AG09309 (cell line): ENCODE measurements around the gene MAP3K5.

Source experiments
- DNase-seq: peaks from one replicate; pipeline ENCODE4 v3.0.0-alpha.2; 2010; ENCODE audit warnings: low read depth
- H3K4me3 ChIP-seq: 2 replicates; pipeline ENCODE4 v1.5.1; 2011; ENCODE audit warnings: mild to moderate bottlenecking, low read depth, low read length, moderate library complexity; ENCODE audit not compliant: control insufficient read depth
- CTCF ChIP-seq: IDR thresholded peaks from 2 replicates; pipeline ENCODE4 v1.5.1; 2011; ENCODE audit warnings: mild to moderate bottlenecking, low read depth, low read length, inconsistent platforms; ENCODE audit not compliant: insufficient read depth, control insufficient read depth; ENCODE audit errors: missing control alignments

The MAP3K5 gene

DNA sequence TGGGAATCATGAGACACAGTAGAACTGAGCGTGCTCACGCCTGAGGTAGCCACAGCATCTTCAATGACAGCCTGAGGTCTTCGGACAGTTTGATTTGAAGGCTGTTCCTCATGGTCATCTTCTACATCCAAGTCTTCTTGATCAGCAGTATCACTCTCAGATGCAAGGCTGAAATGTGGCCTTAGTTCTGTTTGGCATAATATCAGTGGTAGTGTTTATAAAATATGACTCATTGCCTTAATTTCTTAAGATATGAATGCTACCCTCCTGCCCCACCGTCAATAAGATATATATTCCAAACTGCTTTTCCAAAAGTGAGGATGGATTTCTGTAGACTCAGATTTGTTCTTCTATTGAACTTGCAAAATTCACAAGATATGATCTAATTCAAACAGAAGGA, 224.6 kb downstream of the MAP3K5 start:
- no peak overlapping the region for H3K4me3 ChIP-seq
- DNase-seq = no peak
- no peak for TF ChIP-seq CTCF

DNA sequence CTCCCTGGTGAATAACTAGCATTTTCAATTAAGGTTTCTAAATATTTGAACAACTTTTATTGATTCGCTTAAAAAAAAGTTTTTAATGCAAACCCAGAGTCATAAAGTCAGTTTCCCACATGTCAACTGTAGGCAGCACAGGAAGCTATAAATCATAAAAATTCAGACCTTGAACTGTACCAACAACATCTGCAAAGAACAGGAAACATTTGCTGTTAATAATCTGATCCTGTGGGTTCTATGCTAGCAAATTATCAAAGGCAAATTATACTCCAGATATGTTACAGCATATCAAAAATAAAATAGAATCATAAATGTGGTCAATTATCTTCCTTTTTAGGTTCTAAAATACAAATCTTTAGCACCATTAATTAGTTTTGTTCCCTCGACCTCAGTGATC, 225.4 kb downstream of the MAP3K5 start:
- no peak for DNase-seq
- no peak overlapping the region for H3K4me3 ChIP-seq
- TF ChIP-seq CTCF = no peak

- no peak for TF ChIP-seq CTCF
- DNase-seq = no peak
- H3K4me3 ChIP-seq = no peak overlapping the region
Observed at GRCh38 chr6:136566007-136566487, 226.2 kb downstream of the MAP3K5 start.

DNA sequence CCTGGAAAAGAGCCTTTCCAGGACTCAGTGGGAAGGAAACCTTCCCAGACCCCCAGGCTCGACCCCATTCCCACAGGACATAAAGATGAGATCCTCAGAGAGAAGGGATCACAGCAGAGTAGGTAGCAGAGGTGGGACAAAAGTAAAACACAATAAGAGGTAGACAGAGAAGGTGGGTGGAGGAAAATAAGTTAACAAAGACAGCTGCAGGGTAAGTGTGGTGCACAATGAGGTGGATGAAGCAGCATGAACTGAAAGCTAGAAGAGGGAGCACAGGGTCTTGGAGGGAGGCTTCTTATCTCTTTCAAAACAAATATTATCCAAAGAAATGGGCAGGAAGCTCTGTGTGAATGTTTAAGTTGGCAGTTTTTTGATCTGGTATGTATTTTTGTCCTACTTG, 228.1 kb downstream of the MAP3K5 start:
- H3K4me3 ChIP-seq = no peak overlapping the region
- DNase-seq = no peak
- TF ChIP-seq CTCF = no peak

DNA sequence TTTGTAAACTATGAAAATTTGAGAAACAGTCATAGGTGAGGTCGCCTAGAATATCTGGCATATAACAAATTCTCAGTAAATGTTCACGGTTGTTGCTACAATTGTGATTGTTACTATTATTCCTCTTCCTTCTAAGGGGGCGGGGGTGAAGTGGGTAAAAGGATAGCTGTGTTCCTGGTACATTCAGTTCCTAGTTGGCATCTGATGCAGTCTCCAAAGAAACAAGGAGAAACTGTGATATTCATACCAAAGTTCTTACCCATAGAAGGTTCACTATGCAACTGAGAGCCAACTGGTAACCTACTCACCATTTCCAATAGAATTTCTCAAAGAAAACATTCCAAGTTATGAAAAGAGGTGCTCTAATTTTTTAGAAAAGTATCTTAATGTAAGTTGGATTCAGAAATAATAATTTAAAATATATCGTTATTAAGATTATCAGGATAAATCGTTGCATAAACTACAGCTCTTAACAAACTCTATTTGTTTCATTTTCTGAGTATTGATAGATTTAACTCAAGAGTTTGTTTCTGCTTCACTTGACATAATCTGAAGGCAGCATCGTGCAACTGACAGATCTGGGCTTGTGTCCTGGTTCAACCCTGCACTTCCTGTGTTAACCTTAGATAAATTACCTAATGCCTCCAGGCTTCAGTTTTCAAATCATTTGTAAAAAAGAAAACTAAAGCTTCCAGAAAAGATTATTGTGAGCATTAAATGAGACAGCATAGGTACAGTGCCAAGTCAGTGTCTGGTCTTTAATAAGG, 228.7 kb downstream of the MAP3K5 start:
- no peak for TF ChIP-seq CTCF
- H3K4me3 ChIP-seq = no peak overlapping the region
- no peak for DNase-seq

- TF ChIP-seq CTCF = no peak
- no peak for DNase-seq
- no peak overlapping the region for H3K4me3 ChIP-seq
Observed at GRCh38 chr6:136562211-136562610, 230.1 kb downstream of the MAP3K5 start.

- DNase-seq = no peak
- TF ChIP-seq CTCF = no peak
- H3K4me3 ChIP-seq = no peak overlapping the region
Observed at GRCh38 chr6:136553166-136553787, 239.0 kb downstream of the MAP3K5 start.
